Transverse colon (tissue), 3 donors: ENCODE data around the gene IHH.

Experiments used
- EP300 ChIP-seq: sonication (generic); formaldehyde crosslinking; IDR thresholded peaks from one replicate; pipeline ENCODE4 v1.6.1; 2017; ENCODE audit warnings: antibody characterized with exemption, low read depth
- POLR2A ChIP-seq: fragments of 450-650 bp; IDR thresholded peaks from one replicate; pipeline ENCODE4 v1.6.1; 2016; ENCODE audit warnings: antibody characterized with exemption, mild to moderate bottlenecking, moderate library complexity
- TF ChIP-seq, protein P1 (sequence below), 5 experiments: fragments of 200-600 bp in 3 of 5; fragments of 450-650 bp in 2 of 5; sonication (generic) in 3 of 5; IDR thresholded peaks; 1 replicate in 2 of 5; 2 replicates in 3 of 5; pipeline ENCODE4 v1.5.1; 2016 to 2017; ENCODE audit warnings: antibody characterized with exemption in 5 of 5, inconsistent platforms in 3 of 5, mild to moderate bottlenecking in 2 of 5, moderate library complexity in 1 of 5

DNA sequence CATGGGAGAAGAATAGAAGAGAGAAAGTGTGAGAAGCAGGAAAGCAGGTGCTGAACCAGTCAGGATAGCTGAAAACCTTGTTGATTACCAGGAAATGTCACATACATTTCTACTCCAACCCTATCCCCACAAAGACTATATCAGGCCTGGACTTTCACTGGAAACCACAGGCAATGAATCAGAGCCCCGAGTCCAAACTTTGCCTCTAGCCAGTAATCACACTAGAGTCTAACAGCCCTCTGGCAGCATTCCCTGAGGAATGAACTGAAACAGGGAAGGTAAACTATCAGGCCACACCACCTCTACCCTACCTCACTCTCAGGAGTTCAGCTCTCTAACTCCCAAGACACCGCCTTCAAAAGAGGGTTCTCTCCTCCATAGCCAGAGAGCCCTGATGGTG lies 18.7 kb upstream of the IHH start:
- TF ChIP-seq, protein P1, sequence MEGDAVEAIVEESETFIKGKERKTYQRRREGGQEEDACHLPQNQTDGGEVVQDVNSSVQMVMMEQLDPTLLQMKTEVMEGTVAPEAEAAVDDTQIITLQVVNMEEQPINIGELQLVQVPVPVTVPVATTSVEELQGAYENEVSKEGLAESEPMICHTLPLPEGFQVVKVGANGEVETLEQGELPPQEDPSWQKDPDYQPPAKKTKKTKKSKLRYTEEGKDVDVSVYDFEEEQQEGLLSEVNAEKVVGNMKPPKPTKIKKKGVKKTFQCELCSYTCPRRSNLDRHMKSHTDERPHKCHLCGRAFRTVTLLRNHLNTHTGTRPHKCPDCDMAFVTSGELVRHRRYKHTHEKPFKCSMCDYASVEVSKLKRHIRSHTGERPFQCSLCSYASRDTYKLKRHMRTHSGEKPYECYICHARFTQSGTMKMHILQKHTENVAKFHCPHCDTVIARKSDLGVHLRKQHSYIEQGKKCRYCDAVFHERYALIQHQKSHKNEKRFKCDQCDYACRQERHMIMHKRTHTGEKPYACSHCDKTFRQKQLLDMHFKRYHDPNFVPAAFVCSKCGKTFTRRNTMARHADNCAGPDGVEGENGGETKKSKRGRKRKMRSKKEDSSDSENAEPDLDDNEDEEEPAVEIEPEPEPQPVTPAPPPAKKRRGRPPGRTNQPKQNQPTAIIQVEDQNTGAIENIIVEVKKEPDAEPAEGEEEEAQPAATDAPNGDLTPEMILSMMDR (IDR thresholded peaks at IDR 0.05), result no peak
- TF ChIP-seq EP300 (no peak), POLR2A (no peak)
